Right renal cortex interstitium (tissue), 3 donors: ENCODE data around the gene PPP1R14C. TPM values are rescaled to one million over a fixed set of nuclear protein-coding genes. Genes with fewer than 3 reads are reported as not detected.
"Not testable (repeated sequence)": the region's sequence is repeated elsewhere in the genome, so short reads cannot be mapped to it uniquely, and the experiment has no call there.

Experiments used
- DNase-seq, 3 donors: peaks; one replicate each; pipeline ENCODE4 v3.0.0-alpha.2; 2013; ENCODE audit warnings: low read depth in 3 of 3, low spot score in 2 of 3
- polyA plus RNA-seq, 3 donors: library from polyadenylated mRNA; unstranded; fragments of 120-200 nt; gene quantifications; one replicate each; pipeline ENCODE4 v1.2.1, GENCODE V29; 2013; ENCODE audit not compliant: insufficient read length in 3 of 3

Gene PPP1R14C
- polyA plus RNA-seq, 3 donors = 23.3 to 25.1 (median 24.7) TPM

- DNase-seq = not testable (repeated sequence)
Measured at GRCh38 chr6:150187433-150187832, 44.6 kb downstream of the PPP1R14C start.

- no peak for DNase-seq
Measured at GRCh38 chr6:150189122-150189521, 46.3 kb downstream of the PPP1R14C start.

- no peak for DNase-seq
Measured at GRCh38 chr6:150191809-150192208, 49.0 kb downstream of the PPP1R14C start.

- no peak for DNase-seq
Measured at GRCh38 chr6:150194195-150194594, 51.4 kb downstream of the PPP1R14C start.

GRCh38 chr6:150195996-150196417, 53.2 kb downstream of the PPP1R14C start:
- DNase-seq = peak; percentile 79 to 89 (median 83)

GRCh38 chr6:150196942-150197745, 54.3 kb downstream of the PPP1R14C start:
- DNase-seq = no peak

- DNase-seq = no peak
Measured at GRCh38 chr6:150198532-150198931, 55.7 kb downstream of the PPP1R14C start.

- DNase-seq = no peak
Measured at GRCh38 chr6:150199241-150199640, 56.4 kb downstream of the PPP1R14C start.

GRCh38 chr6:150200428-150201100, 57.7 kb downstream of the PPP1R14C start:
- no peak for DNase-seq

GRCh38 chr6:150201285-150201684, 58.4 kb downstream of the PPP1R14C start:
- no peak for DNase-seq

GRCh38 chr6:150201772-150202329, 59.0 kb downstream of the PPP1R14C start:
- DNase-seq = peak in 1 of 3 donors; percentile 36

GRCh38 chr6:150202404-150202803, 59.6 kb downstream of the PPP1R14C start:
- no peak for DNase-seq

- DNase-seq = no peak
Measured at GRCh38 chr6:150202934-150203333, 60.1 kb downstream of the PPP1R14C start.

GRCh38 chr6:150203378-150203777, 60.5 kb downstream of the PPP1R14C start:
- DNase-seq = no peak

GRCh38 chr6:150203871-150204545, 61.2 kb downstream of the PPP1R14C start:
- DNase-seq = no peak

- DNase-seq = no peak
Measured at GRCh38 chr6:150204705-150205472, 62.0 kb downstream of the PPP1R14C start.

- DNase-seq = no peak
Measured at GRCh38 chr6:150207931-150208570, 65.2 kb downstream of the PPP1R14C start.

GRCh38 chr6:150208611-150209352, 65.9 kb downstream of the PPP1R14C start:
- no peak for DNase-seq

- DNase-seq = no peak
Measured at GRCh38 chr6:150209415-150209814, 66.6 kb downstream of the PPP1R14C start.
